GM10266 (cell line): Measurements from ENCODE around the gene SLC12A1.

Experiments used
- DNase-seq: peaks from one replicate; pipeline ENCODE4 v3.0.0; 2012; ENCODE audit errors: extremely low spot score
- TF ChIP-seq, protein P1 (sequence below): IDR thresholded peaks from 2 replicates; pipeline ENCODE4 v1.5.1; 2012; ENCODE audit warnings: mild to moderate bottlenecking, low read depth; ENCODE audit not compliant: control insufficient read depth, insufficient read depth; ENCODE audit errors: missing control alignments

The SLC12A1 gene

DNA sequence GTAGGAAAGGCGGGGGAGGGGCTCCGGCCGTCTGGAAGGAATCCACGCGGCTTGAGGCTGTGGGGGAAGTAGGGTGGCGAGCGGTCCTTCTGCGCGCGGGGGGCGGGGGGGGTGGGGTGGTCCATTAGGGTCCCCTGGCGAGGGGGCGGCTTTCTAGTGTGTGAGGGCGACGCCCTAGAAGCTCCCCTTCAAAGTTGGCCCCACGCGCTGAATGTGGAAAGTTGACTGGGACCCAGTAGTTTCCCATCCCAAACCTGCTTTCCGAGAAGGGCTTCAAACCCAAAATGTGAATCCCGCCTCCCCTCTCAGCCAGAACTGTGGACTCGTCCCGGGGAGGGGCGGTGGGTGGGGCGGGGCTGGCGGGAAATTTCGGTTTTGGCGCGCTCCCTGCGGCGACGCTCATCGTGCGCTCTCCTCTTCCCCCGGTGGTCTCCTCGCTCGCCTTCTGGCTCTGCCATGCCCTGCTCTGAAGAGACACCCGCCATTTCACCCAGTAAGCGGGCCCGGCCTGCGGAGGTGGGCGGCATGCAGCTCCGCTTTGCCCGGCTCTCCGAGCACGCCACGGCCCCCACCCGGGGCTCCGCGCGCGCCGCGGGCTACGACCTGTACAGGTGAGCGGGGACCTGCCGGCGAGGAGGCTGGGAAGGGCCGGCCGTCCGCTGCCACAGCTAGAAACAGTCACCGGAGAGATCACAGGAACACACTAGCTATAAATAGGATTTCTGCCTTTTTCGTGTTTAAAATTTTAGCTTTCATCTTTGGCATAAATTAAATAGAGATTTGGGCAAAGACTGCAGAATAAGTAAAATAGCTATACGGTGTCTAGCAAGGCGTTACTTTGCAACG lies 125.9 kb downstream of the SLC12A1 start:
- TF ChIP-seq, protein P1, sequence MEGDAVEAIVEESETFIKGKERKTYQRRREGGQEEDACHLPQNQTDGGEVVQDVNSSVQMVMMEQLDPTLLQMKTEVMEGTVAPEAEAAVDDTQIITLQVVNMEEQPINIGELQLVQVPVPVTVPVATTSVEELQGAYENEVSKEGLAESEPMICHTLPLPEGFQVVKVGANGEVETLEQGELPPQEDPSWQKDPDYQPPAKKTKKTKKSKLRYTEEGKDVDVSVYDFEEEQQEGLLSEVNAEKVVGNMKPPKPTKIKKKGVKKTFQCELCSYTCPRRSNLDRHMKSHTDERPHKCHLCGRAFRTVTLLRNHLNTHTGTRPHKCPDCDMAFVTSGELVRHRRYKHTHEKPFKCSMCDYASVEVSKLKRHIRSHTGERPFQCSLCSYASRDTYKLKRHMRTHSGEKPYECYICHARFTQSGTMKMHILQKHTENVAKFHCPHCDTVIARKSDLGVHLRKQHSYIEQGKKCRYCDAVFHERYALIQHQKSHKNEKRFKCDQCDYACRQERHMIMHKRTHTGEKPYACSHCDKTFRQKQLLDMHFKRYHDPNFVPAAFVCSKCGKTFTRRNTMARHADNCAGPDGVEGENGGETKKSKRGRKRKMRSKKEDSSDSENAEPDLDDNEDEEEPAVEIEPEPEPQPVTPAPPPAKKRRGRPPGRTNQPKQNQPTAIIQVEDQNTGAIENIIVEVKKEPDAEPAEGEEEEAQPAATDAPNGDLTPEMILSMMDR = no peak

DNA sequence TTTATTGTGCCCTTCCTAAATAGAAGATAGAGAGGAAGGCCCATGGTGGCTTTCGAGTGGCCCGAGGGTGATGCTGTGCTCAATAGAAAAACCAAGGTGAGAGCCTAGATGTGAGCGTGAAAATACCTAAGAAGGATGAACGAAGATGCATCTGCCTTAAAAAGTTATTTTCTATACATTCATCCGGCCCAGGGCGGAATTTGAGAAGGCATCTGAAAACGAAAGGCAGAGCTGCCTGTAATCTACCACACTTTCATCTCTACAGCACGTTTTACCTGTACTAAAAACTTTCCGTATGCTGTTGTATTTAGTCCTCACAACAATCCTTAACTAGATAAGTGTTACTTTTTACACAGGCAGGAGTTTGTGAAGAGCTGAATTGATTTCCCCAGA lies 126.5 kb downstream of the SLC12A1 start:
- no peak for DNase-seq
- TF ChIP-seq, protein P1 = no peak

More for the DNA sequence above, 125.9 kb downstream of the SLC12A1 start:
- peak; percentile 85 for DNase-seq

DNA sequence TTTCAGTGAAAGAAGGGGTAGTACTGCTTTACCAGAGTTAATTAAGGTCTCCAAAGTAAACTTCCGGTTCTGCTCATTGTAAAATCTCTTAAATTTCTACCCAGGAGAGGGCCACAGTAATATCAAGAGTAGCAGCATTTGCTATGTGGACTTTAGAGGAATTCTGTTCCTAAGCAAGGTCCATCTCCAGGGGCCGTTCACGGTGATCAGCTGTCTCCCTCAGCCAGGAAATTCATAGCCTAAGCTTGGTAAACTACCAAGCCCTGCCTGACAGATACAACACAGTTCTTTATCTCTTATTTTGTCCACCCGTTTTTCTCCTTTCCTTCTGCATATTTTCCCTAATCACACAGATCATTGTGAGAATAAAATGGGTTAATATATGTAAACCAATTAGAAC lies 127.4 kb downstream of the SLC12A1 start:
- TF ChIP-seq, protein P1 = no peak
- DNase-seq = no peak

DNA sequence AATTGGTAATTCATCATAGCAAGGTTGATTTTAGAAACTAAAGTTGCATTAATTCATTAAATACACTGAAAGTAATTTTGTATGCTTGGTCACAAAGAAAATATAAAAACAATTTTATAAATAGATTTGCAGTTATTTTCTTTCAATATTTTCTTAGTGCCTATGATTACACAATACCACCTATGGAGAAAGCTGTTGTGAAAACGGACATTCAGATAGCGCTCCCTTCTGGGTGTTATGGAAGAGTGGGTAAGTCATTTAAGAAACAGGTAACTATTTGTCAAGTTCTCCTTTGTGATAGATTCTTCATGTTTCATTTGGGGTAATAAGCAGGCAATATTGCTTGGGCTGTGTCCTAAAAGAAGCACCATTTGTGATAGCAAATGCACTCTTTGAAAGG lies 128.2 kb downstream of the SLC12A1 start:
- TF ChIP-seq, protein P1 = no peak
- DNase-seq = no peak

DNA sequence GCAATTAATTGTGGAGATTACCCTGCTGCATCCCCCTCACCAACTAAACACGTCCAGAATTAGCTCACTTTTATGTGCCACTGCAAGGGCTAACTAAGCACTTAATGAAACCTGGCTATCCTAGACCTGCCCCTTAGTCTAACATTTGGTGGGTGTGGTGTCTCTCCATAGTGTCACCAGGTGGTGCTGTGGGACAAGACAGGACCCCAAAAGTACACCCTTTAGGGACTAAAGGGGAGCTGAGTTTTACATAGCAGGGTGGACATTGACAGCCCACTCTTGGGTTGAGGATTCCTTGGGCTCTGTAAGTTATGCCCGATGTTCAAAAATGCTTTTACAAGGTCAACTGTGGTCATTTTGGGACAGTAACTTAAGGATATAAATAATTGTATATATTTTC lies 130.8 kb downstream of the SLC12A1 start:
- TF ChIP-seq, protein P1 = peak; percentile 32
- DNase-seq = peak; percentile 23

- DNase-seq = no peak
- TF ChIP-seq, protein P1 = no peak
Measured at GRCh38 chr15:48337607-48338006, 131.5 kb downstream of the SLC12A1 start.

DNA sequence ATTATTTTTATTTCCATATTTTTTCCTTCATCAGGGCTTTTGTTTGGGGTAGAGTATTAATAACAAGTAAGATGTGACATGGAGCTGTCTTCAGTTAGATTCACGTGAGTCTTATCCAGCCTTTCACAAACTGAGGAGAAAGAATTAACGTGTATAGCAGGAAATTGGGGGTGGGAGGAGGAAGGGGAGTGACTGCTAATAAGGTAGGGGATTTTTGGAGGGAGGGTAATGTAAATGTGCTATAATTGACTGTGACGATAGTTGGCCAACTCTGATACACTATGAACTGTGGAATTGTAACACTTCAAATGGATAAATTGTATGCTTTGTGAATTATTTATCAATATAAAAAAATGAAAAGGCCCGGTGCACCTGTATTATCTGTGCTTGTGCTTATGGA lies 134.0 kb downstream of the SLC12A1 start:
- TF ChIP-seq, protein P1 = no peak
- no peak for DNase-seq
